H1 (cell line): ENCODE results near the gene SPATS2. TPM values are rescaled to one million over a fixed set of nuclear protein-coding genes. Genes with fewer than 3 reads are reported as not detected.

Source experiments
- CTCF ChIA-PET: fragments of 300-600 bp; sonication (Branson Sonifier 250); formaldehyde crosslinking; loops from one replicate; lab custom pipeline; 2021; ENCODE audit not compliant: partially characterized antibody; lab: Charles Lee
- POLR2A ChIA-PET: fragments of 300-600 bp; sonication (Branson Sonifier 250); formaldehyde crosslinking; loops from one replicate; lab custom pipeline; 2021; ENCODE audit warnings: inconsistent platforms; ENCODE audit not compliant: partially characterized antibody; lab: Charles Lee
- DNase-seq, 2 experiments: peaks; one replicate each; pipeline versions ENCODE4 v3.0.0 to v3.0.0-alpha.2; 2010 to 2022; ENCODE audit warnings: low spot score in 2 of 2, low read depth in 1 of 2, mixed read lengths in 1 of 2
- FAIRE-seq: peaks from 2 replicates; lab custom pipeline; 2011; peaks lifted over from hg19 to GRCh38; lab: Jason Lieb, UNC
- H2AFZ ChIP-seq: 2 replicates; pipeline ENCODE4 v1.8.1; 2012; ENCODE audit warnings: low read length, inconsistent platforms
- H2AK5ac ChIP-seq: 2 replicates; pipeline ENCODE4 v1.6.1; 2013; ENCODE audit warnings: low read depth, low read length
- H2BK120ac ChIP-seq: replicated peaks from 2 replicates; pipeline ENCODE3; 2013; ENCODE audit warnings: low read depth, low read length, inconsistent platforms
- H2BK12ac ChIP-seq: 2 replicates; pipeline ENCODE4 v1.6.1; 2013; ENCODE audit warnings: low read depth, low read length
- H2BK15ac ChIP-seq: 2 replicates; pipeline ENCODE4 v1.6.1; 2013; ENCODE audit warnings: low read length
- H2BK20ac ChIP-seq: 2 replicates; pipeline ENCODE4 v1.6.1; 2013; ENCODE audit warnings: low read length
- H2BK5ac ChIP-seq: 2 replicates; pipeline ENCODE4 v1.6.1; 2013; ENCODE audit warnings: low read depth, low read length
- H3K14ac ChIP-seq: 2 replicates; pipeline ENCODE4 v1.6.1; 2013; ENCODE audit warnings: inconsistent platforms; ENCODE audit not compliant: insufficient read length
- H3K18ac ChIP-seq: 2 replicates; pipeline ENCODE4 v1.6.1; 2013; ENCODE audit warnings: low read length; ENCODE audit errors: extremely low read depth
- H3K23ac ChIP-seq: 2 replicates; pipeline ENCODE4 v1.6.1; 2013; ENCODE audit warnings: inconsistent platforms; ENCODE audit not compliant: insufficient read length
- H3K23me2 ChIP-seq: 2 replicates; pipeline ENCODE4 v1.6.1; 2013; ENCODE audit warnings: low read depth, low read length
- H3K27ac ChIP-seq: 2 replicates; pipeline ENCODE4 v1.6.1; 2011; ENCODE audit warnings: low read depth, low read length, inconsistent platforms
- H3K27me3 ChIP-seq, 4 experiments: replicated peaks in 1 of 4; 1 replicate in 1 of 4; 2 replicates in 3 of 4; pipeline versions ENCODE4 v1.6.1 to v1.8.1; 2011 to 2013; ENCODE audit warnings: low read length in 3 of 4, mild to moderate bottlenecking in 3 of 4, inconsistent platforms in 2 of 4, mixed read lengths in 2 of 4, moderate library complexity in 1 of 4; ENCODE audit not compliant: control insufficient read depth in 3 of 4, insufficient read depth in 3 of 4; ENCODE audit errors: extremely low read depth in 1 of 4
- H3K36me3 ChIP-seq, 4 experiments: 2 replicates each; pipeline versions ENCODE4 v1.6.1 to v1.8.1; 2011 to 2013; ENCODE audit warnings: mild to moderate bottlenecking in 4 of 4, low read length in 3 of 4, moderate library complexity in 2 of 4, control low read depth in 1 of 4, inconsistent platforms in 1 of 4; ENCODE audit not compliant: insufficient read depth in 4 of 4, control insufficient read depth in 2 of 4
- H3K4ac ChIP-seq: replicated peaks from 2 replicates; pipeline ENCODE3; 2013; ENCODE audit warnings: low read length, low read depth, mixed read lengths, inconsistent platforms; ENCODE audit not compliant: insufficient read length
- H3K4me1 ChIP-seq, 4 experiments: replicated peaks in 1 of 4; 1 replicate in 1 of 4; 2 replicates in 3 of 4; pipeline versions ENCODE4 v1.6.1 to v1.8.1; 2011 to 2013; ENCODE audit warnings: low read length in 3 of 4, inconsistent platforms in 2 of 4, mixed read lengths in 1 of 4; ENCODE audit not compliant: insufficient read depth in 4 of 4, control insufficient read depth in 3 of 4
- H3K4me2 ChIP-seq, 2 experiments: 2 replicates each; pipeline versions ENCODE4 v1.6.1 to v1.8.1; 2011 to 2013; ENCODE audit warnings: low read depth in 2 of 2, low read length in 2 of 2, control low read depth in 1 of 2, inconsistent platforms in 1 of 2, mild to moderate bottlenecking in 1 of 2; ENCODE audit not compliant: insufficient read depth in 1 of 2
- H3K4me3 ChIP-seq, 4 experiments: fragments of 200-600, 300-600 bp in 1 of 4; sonication (generic), shearing (Covaris generic), sonication (Bioruptor Twin) in 1 of 4; 2 replicates each; pipeline versions ENCODE4 v1.5.1 to v1.8.1; 2011 to 2016; ENCODE audit warnings: low read length in 4 of 4, low read depth in 3 of 4, control low read depth in 2 of 4, inconsistent platforms in 2 of 4, mild to moderate bottlenecking in 2 of 4, mixed read lengths in 1 of 4, moderate library complexity in 1 of 4; ENCODE audit not compliant: insufficient read depth in 2 of 4; ENCODE audit errors: extremely low read depth in 1 of 4
- H3K56ac ChIP-seq: replicated peaks from 2 replicates; pipeline ENCODE3; 2013; ENCODE audit warnings: low read depth, mild to moderate bottlenecking, mixed read lengths, low read length, inconsistent platforms; ENCODE audit not compliant: insufficient read length
- H3K79me1 ChIP-seq: 2 replicates; pipeline ENCODE4 v1.6.1; 2013; ENCODE audit warnings: low read depth, low read length, control low read depth
- H3K79me2 ChIP-seq, 2 experiments: 2 replicates each; pipeline versions ENCODE4 v1.6.1 to v1.8.1; 2012 to 2013; ENCODE audit warnings: low read length in 2 of 2, mild to moderate bottlenecking in 2 of 2, inconsistent platforms in 1 of 2; ENCODE audit not compliant: insufficient read depth in 2 of 2, control insufficient read depth in 1 of 2
- H3K9ac ChIP-seq, 4 experiments: replicated peaks in 1 of 4; 1 replicate in 1 of 4; 2 replicates in 3 of 4; pipeline versions ENCODE4 v1.6.1 to v1.8.1; 2011 to 2013; ENCODE audit warnings: low read depth in 3 of 4, low read length in 3 of 4, control low read depth in 2 of 4, mild to moderate bottlenecking in 2 of 4, moderate library complexity in 2 of 4, inconsistent platforms in 1 of 4; ENCODE audit errors: extremely low read depth in 1 of 4
- H3K9me3 ChIP-seq, 2 experiments: 2 replicates each; pipeline versions ENCODE4 v1.6.1 to v1.8.1; 2012 to 2013; ENCODE audit warnings: mild to moderate bottlenecking in 2 of 2, moderate library complexity in 2 of 2, control low read depth in 1 of 2, inconsistent platforms in 1 of 2, low read depth in 1 of 2, low read length in 1 of 2, mixed read lengths in 1 of 2; ENCODE audit not compliant: insufficient read depth in 2 of 2
- H4K20me1 ChIP-seq, 2 experiments: replicated peaks in 1 of 2; 2 replicates each; pipeline versions ENCODE3 to v1.8.1; 2011 to 2013; ENCODE audit warnings: inconsistent platforms in 2 of 2, low read length in 2 of 2, mild to moderate bottlenecking in 1 of 2; ENCODE audit not compliant: insufficient read depth in 2 of 2, control insufficient read depth in 1 of 2
- H4K5ac ChIP-seq: 2 replicates; pipeline ENCODE4 v1.6.1; 2013; ENCODE audit warnings: low read length, low read depth, mixed read lengths, inconsistent platforms; ENCODE audit not compliant: insufficient read length
- H4K8ac ChIP-seq: 2 replicates; pipeline ENCODE4 v1.8.0; 2013; ENCODE audit warnings: mild to moderate bottlenecking, moderate library complexity, low read length, inconsistent platforms; ENCODE audit not compliant: insufficient read depth; ENCODE audit errors: extremely low read depth
- H4K91ac ChIP-seq: replicated peaks from 2 replicates; pipeline ENCODE3; 2013; ENCODE audit warnings: low read length, mixed read lengths, inconsistent platforms; ENCODE audit not compliant: insufficient read length
- TBP ChIP-seq: IDR thresholded peaks from 2 replicates; pipeline ENCODE4 v1.6.1; 2011; ENCODE audit warnings: low read depth, low read length, improper control_type of control experiment
- WGBS, 2 experiments: shearing (Covaris generic) in 1 of 2; methylation state at CpG; one replicate each; pipeline versions ENCODE4 v1.1.6 to v1.1.7; 2013 to 2015; ENCODE audit warnings: low lambda C conversion rate in 2 of 2, mixed read lengths in 2 of 2, inconsistent platforms in 1 of 2, low coverage in 1 of 2, missing lambda C conversion rate in 1 of 2; ENCODE audit not compliant: insufficient replicate concordance in 2 of 2, insufficient coverage in 1 of 2, insufficient read length in 1 of 2; ENCODE audit errors: extremely low coverage in 1 of 2, missing lambda C conversion rate in 1 of 2; 5-methylcytosine and 5-hydroxymethylcytosine counted together
- polyA plus RNA-seq, 7 experiments: library from polyadenylated mRNA; depleted of rRNA in 3 of 7; stranded (reverse) in 5 of 7; unstranded in 2 of 7; fragments of >200 nt in 5 of 7; fragments of 200-250 nt in 2 of 7; gene quantifications; 1 replicate in 5 of 7; 2 replicates in 1 of 7; 4 replicates in 1 of 7; pipeline versions ENCODE4 v1.2.1 to v1.2.3, GENCODE V29; 2011 to 2013; ENCODE audit warnings: missing spikeins in 2 of 7, mixed read lengths in 2 of 7
- total RNA-seq: library from RNA; stranded (reverse); fragmentation: NEBNext Ultra II Directional; extraction: Animal tissue kit (Norgen Biotek cat#: 25700); gene quantifications from 2 replicates; pipeline ENCODE4 v1.2.1, GENCODE V29; 2021

Gene SPATS2
- total and polyA plus RNA-seq, 2 of the 8 experiments (the other 6 are each of a cell fraction or from before 2014, with no cell fraction given), result 19.2 to 24.5 TPM

GRCh38 chr12:49549735-49550692 is 182.8 kb downstream of the SPATS2 start:
- H3K9me3 ChIP-seq, result no peaks in the 10 kb centered on the region
- H2AFZ ChIP-seq, result peak overlapping the region; percentile 61; the same call in 1 of the 2 replicates
- peak overlapping the region; percentile 32; the same call in 1 of the 2 replicates for H2BK20ac ChIP-seq
- H3K4ac ChIP-seq, result peak overlapping the region; percentile 72
- H3K27ac ChIP-seq, result no peak overlapping the region
- no peaks in the 10 kb centered on the region for H4K20me1 ChIP-seq
- POLR2A ChIA-PET, result interaction anchor here (1.2 to 6.7 kb wide), 2 partner anchors 16 to 27 kb away, joined by 3 to 72 read pairs; partner anchors contain the start of gene MCRS1
- H3K23me2 ChIP-seq, result peaks cover 8% of the 10 kb centered on the region; the same call in 1 of the 2 replicates
- TF ChIP-seq TBP, result no peak
- TF ChIP-seq, all 59 proteins: peak for 0
- Histone ChIP-seq H3K79me1 (no peaks in the 10 kb centered on the region), H2BK15ac (peak overlapping the region; percentile 95; the same call in 1 of the 2 replicates), H2AK5ac (no peak overlapping the region), H3K4me2 (peak overlapping the region; percentile 76 to 95), H3K23ac (no peak overlapping the region), H2BK12ac (peak overlapping the region; percentile 97; the same call in 1 of the 2 replicates), H3K4me1 (peaks cover 0 to 14% (median 9%) of the 10 kb centered on the region in 4 experiments; a peak in 6 of 7 replicates), H3K9ac (no peak overlapping the region), H3K36me3 (no peaks in the 10 kb centered on the region), H3K56ac (no peak overlapping the region), H3K27me3 (peaks cover 6 to 62% (median 51%) of the 10 kb centered on the region in 4 experiments), H3K4me3 (peak overlapping the region; percentile 22 to 56 (median 34); a peak in 6 of 8 replicates), H3K79me2 (no peaks in the 10 kb centered on the region), H2BK5ac (no peak overlapping the region), H2BK120ac (no peak overlapping the region), H4K8ac (peak overlapping the region; percentile 81), H4K91ac (no peak overlapping the region), H3K14ac (no peak overlapping the region), H4K5ac (no peak overlapping the region), H3K18ac (no peak overlapping the region)
- DNase-seq, result no peak
- 90% methylated on average over 24 of the region's 28 CpGs; no CpG with 5 or more reads in 1 of the 2 experiments for WGBS, 2 experiments
- CTCF ChIA-PET, result interaction anchor here (0.9 to 14.0 kb wide), 11 partner anchors 10 to 261 kb away, joined by 3 to 171 read pairs (median 6); partner anchors contain the start of genes KCNH3 and MCRS1
- FAIRE-seq, result no peak
